Fibroblast of villous mesenchyme (primary cell): ENCODE data around the gene HES2. TPM values are rescaled to one million over a fixed set of nuclear protein-coding genes. Genes with fewer than 3 reads are reported as not detected.

Experiments used
- DNase-seq: peaks from one replicate; pipeline ENCODE4 v3.0.0-alpha.2; 2010; ENCODE audit warnings: low read depth
- H3K4me3 ChIP-seq: 2 replicates; pipeline ENCODE4 v1.5.1; 2011; ENCODE audit warnings: low read depth, mild to moderate bottlenecking, low read length
- CTCF ChIP-seq: IDR thresholded peaks from 2 replicates; pipeline ENCODE4 v1.5.1; 2012; ENCODE audit warnings: low read depth, mild to moderate bottlenecking, low read length; ENCODE audit not compliant: insufficient read depth
- total RNA-seq: library from RNA; depleted of rRNA; stranded (reverse); fragments of >200 nt; gene quantifications from 2 replicates; pipeline ENCODE4 v1.2.3, GENCODE V29; 2012

HES2 gene
- total RNA-seq, 1 donor: 0.43 TPM

- H3K4me3 ChIP-seq: no peak overlapping the region
- peak; percentile 56 for TF ChIP-seq CTCF
- no peak for DNase-seq
Observed at GRCh38 chr1:6423321-6423999, 3.7 kb upstream of the HES2 start.

- no peak overlapping the region for H3K4me3 ChIP-seq
- TF ChIP-seq CTCF: no peak
- DNase-seq: no peak
Observed at GRCh38 chr1:6421266-6421665, 1.5 kb upstream of the HES2 start.

GRCh38 chr1:6420454-6421042 lies 829 bp upstream of the HES2 start:
- H3K4me3 ChIP-seq: peak overlapping the region; percentile 36
- TF ChIP-seq CTCF: no peak
- DNase-seq: no peak

- DNase-seq: no peak
- H3K4me3 ChIP-seq: peak overlapping the region; percentile 36
- TF ChIP-seq CTCF: no peak
Observed at GRCh38 chr1:6419397-6419803, 319 bp downstream of the HES2 start.

GRCh38 chr1:6418668-6419396 lies 887 bp downstream of the HES2 start:
- DNase-seq: no peak
- H3K4me3 ChIP-seq: no peak overlapping the region
- TF ChIP-seq CTCF: no peak

- TF ChIP-seq CTCF: no peak
- DNase-seq: no peak
- H3K4me3 ChIP-seq: no peak overlapping the region
Observed at GRCh38 chr1:6417961-6418667, 1.6 kb downstream of the HES2 start.
